ENCODE results near the gene SEMA4B. TPM values are rescaled to one million over a fixed set of nuclear protein-coding genes. Genes with fewer than 3 reads are reported as not detected.

The SEMA4B gene
- total and polyA plus RNA-seq, 2 donors (not counting 1 experiment from before 2014, with no cell fraction given) = 285 to 336 TPM

DNA sequence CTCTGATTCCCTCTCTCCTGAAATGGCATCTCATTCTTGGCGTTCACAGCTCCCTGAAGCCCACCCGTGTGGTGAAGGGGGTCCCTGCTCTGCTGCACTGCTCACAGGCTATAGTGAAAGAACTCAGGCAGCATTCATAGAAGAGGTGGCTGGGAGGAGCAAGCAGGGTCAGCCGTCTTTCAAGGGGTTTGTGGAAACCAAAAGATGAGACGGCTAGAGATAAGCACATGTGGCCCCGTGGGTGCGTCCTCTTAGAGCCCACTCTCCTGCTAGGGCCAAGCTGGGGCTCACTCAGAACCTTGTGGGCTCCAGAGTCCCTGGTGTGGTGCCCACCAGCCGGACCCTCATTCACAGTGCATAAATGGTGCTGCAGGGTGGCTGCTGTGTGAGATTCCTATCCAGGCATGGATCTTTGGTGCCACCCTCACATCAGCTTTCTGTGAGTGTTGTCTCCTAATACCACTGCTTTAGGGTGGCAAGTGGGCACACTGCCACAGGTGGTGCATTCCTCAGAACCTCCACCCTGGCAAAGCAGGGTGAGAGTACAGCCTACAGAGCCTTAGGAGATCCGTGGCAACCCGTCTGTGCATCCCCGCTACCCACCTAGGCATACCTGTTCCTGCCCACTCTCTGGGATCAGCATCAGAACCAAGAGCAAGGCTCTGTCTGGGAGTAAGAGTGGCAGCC is 11.2 kb upstream of the SEMA4B start:
- intact Hi-C loops (cut with micrococcal nuclease) = loop anchor here (2.0 to 5.0 kb wide), 2 partner anchors 75 to 742 kb away; partner anchors contain the start of genes HDDC3 and NGRN
- Histone ChIP-seq H3K9ac (ENCODE audit: low read length) (peak overlapping the region; percentile 46), H3K4me3 (ENCODE audit: control extremely low read depth in 1 of 5, extremely low read depth in 1 of 5, insufficient read depth in 1 of 5, low read depth in 2 of 5, low read length in 4 of 5) (peak overlapping the region in 1 of 5 experiments; percentile 58), H4K20me1 (ENCODE audit: control insufficient read depth, insufficient read depth, low read length, poor library complexity, severe bottlenecking) (no peaks in the 10 kb centered on the region), H3K27me3 (replicated peaks in 1 of 4; ENCODE audit: control extremely low read depth in 1 of 4, control insufficient read depth in 3 of 4, insufficient read depth in 4 of 4, low read length in 3 of 4) (no peaks in the 10 kb centered on the region), H3K27ac (ENCODE audit: low read length in 2 of 2) (peak overlapping the region; percentile 88 to 91), H3K9me3 (ENCODE audit: control extremely low read depth in 1 of 3, control insufficient read depth in 2 of 3, insufficient read depth in 1 of 3, low read length in 2 of 3) (no peaks in the 10 kb centered on the region), H3K79me2 (ENCODE audit: control insufficient read depth, insufficient read depth, low read length) (peaks cover 61% of the 10 kb centered on the region), H2AFZ (ENCODE audit: insufficient read depth, low read depth, low read length, poor library complexity, severe bottlenecking) (no peak overlapping the region), H3K4me1 (ENCODE audit: control insufficient read depth in 2 of 2, insufficient read depth in 2 of 2, low read length in 2 of 2) (peaks cover 87 to 97% of the 10 kb centered on the region in 2 donors), H3K4me2 (replicated peaks; ENCODE audit: low read depth, low read length, poor library complexity, severe bottlenecking) (peak overlapping the region; percentile 83), H3K36me3 (replicated peaks in 1 of 2; ENCODE audit: control extremely low read depth in 1 of 2, control insufficient read depth in 1 of 2, extremely low read depth in 1 of 2, insufficient read depth in 2 of 2, low read length in 1 of 2) (peaks cover 0 to 8% of the 10 kb centered on the region in 2 experiments)
- no peak for DNase-seq
- TF ChIP-seq EZH2 (IDR thresholded peaks at IDR 0.05; ENCODE audit: borderline replicate concordance, insufficient read depth, low read depth, low read length, poor library complexity, severe bottlenecking) = no peak
- TF ChIP-seq, protein P1, sequence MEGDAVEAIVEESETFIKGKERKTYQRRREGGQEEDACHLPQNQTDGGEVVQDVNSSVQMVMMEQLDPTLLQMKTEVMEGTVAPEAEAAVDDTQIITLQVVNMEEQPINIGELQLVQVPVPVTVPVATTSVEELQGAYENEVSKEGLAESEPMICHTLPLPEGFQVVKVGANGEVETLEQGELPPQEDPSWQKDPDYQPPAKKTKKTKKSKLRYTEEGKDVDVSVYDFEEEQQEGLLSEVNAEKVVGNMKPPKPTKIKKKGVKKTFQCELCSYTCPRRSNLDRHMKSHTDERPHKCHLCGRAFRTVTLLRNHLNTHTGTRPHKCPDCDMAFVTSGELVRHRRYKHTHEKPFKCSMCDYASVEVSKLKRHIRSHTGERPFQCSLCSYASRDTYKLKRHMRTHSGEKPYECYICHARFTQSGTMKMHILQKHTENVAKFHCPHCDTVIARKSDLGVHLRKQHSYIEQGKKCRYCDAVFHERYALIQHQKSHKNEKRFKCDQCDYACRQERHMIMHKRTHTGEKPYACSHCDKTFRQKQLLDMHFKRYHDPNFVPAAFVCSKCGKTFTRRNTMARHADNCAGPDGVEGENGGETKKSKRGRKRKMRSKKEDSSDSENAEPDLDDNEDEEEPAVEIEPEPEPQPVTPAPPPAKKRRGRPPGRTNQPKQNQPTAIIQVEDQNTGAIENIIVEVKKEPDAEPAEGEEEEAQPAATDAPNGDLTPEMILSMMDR (IDR thresholded peaks at IDR 0.05) = no peak
- POLR2A ChIA-PET = interaction anchor here (1.0 to 6.2 kb wide), 8 partner anchors 11 to 198 kb away, joined by 3 to 163 read pairs (median 6); partner anchors contain the start of genes CIB1, GDPGP1, IQGAP1 and SEMA4B
- Mint-ChIP-seq H3K27me3 (no peaks in the 10 kb centered on the region), H3K27ac (peak overlapping the region; percentile 97), H3K4me3 (peak overlapping the region; percentile 87), H3K9me3 (ENCODE audit: insufficient read depth) (no peaks in the 10 kb centered on the region), H3K4me1 (peaks cover 77% of the 10 kb centered on the region)
- WGBS (ENCODE audit: insufficient coverage) = 73% methylated on average over 9 of the region's 10 CpGs
- CTCF ChIA-PET = interaction anchor here (1.0 to 12.1 kb wide), 7 partner anchors 11 to 43 kb away, joined by 3 to 274 read pairs (median 44); partner anchors contain the start of genes CIB1, GDPGP1 and SEMA4B
- no peak for ATAC-seq (ENCODE audit: low read depth)
